Stromal cell of bone marrow (primary cell): ENCODE results near the gene PTCRA.

Experiments used
- DNase-seq: peaks from one replicate; pipeline ENCODE4 v3.0.0-alpha.2; 2012; ENCODE audit warnings: low read depth

PTCRA gene

DNA sequence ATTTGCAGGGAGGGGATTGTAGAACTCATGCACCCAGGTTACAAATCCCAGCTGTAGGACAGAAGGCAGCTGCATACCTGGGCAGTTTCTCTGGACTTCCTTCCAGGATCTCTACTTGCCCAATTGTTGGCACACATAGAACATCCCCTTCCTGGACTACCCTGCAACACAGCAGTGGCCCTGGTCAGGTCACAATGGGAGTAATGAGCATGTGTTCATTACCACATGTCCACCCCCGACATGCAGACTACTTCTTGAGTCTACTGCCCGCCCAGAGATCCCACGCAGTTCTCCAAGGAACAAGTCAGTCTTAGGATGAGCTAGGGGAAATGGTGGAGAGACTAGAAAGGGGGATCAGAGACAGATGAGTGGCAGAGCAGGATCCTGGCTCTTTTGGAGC, 58.1 kb downstream of the PTCRA start:
- no peak for DNase-seq

DNA sequence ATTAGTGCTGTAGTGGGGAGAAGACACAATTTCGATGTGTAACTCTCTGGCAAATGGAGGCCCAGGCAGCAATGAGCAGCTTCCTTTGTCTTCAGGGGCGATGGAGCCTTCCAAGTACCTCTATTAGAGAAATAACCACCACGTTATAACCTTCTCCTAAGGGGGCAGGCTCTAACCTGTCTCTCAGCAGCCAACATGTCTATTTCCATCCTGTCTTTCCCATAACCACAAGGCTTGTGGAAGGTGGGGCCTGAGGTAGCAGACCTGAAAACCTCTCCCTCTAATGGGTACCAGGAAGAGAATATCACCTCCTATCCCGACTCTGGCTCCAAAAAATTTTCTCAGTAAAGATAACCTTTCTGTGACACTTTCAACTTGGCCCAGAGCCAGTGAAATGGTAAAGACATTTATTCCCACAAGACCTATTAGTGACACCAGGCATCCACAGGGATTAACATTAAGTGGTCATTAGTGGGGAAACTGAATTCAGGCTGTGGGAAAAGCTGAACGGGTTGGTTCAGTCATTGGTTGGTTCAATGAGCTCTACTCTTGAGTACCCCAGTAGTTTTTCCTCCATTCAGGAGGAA, 59.2 kb downstream of the PTCRA start:
- no peak for DNase-seq
